Fibroblast of the conjunctiva (primary cell): Measurements from ENCODE around the gene IER5.
"Not testable (repeated sequence)": the region's sequence is repeated elsewhere in the genome, so short reads cannot be mapped to it uniquely, and the experiment has no call there.

Experiments
- DNase-seq: peaks from one replicate; pipeline ENCODE4 v3.0.0-alpha.2; 2010; ENCODE audit warnings: low read depth

Gene IER5

GRCh38 chr1:181088079-181089016, at the start of gene IER5:
Gene IER5, plus strand, starts transcription at chr1:181088700. Its CDS starts 203 bp downstream, at chr1:181088903.
- DNase-seq, result peak; percentile 93

DNA sequence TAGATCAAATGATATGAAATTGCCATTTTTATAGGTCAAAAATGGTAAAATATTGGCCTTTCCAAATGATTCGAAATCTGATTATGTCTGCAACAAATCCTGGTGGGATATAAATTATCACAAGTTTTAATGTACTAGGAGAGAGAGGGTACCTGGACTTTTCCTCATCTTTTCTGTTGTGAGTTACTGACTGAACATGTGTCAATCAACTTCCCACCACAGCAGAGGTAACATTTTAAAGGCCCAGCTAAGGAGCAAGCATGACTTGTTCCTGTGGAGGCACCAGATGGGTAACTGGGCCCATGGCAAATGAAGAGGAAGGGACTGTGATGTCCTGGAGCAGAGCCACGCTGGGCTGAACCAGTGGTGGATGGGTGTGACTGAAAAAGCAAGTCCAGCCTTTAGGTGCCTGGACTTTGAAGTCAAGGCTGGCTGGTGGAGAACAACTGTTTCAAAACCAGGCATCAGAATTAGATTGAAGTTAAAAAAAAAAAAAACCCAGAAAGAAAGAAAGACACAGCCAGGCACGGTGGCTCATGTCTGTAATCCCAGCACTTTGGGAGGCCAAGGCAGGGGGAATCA, 48.1 kb upstream of the IER5 start:
- DNase-seq, result no peak

GRCh38 chr1:181043025-181043888, 45.2 kb upstream of the IER5 start:
- no peak for DNase-seq

GRCh38 chr1:181044449-181044966, 44.0 kb upstream of the IER5 start:
- DNase-seq, result no peak

- DNase-seq, result not testable (repeated sequence)
These were observed 42.6 kb upstream of the IER5 start for GRCh38 chr1:181045946-181046345.

DNA sequence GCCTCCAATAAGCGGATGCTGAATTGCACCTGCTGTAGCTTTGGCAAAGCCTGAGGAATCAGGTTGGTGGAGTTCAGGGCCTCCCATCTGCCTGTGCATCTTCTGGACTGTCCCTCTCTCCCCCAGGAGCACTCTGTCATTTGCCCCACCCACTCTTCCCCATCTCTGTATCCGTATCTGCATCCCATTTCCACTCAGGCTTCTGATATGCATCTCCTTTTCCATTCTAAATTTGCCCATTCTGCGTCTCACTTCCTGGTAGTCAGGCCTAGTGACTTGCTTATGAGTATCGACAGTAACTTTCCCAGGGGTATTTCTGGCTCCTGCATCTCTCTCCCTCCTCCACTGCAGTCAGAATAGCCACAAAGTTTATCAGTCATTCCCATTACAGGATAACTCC, 39.1 kb upstream of the IER5 start:
- no peak for DNase-seq

DNA sequence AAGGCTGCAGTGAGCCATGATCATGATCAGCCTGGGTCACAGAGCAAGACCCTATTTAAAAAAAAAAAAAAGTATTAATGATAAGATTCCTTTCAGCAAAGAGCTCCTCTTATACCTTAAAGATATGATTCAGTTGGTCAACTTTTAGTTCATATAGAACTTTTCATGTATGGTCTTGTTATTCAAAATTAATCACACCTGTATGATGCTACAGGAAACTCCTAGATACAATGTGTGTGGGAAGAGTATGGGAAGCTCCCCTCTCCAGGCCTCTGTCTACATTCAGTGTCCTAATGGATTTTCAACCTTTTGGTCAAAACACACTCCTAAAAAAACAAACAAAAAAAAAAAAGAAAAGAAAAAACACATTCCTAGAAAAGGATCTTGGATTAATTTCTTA, 37.6 kb upstream of the IER5 start:
- no peak for DNase-seq

GRCh38 chr1:181056560-181056959, 31.9 kb upstream of the IER5 start:
- no peak for DNase-seq

DNA sequence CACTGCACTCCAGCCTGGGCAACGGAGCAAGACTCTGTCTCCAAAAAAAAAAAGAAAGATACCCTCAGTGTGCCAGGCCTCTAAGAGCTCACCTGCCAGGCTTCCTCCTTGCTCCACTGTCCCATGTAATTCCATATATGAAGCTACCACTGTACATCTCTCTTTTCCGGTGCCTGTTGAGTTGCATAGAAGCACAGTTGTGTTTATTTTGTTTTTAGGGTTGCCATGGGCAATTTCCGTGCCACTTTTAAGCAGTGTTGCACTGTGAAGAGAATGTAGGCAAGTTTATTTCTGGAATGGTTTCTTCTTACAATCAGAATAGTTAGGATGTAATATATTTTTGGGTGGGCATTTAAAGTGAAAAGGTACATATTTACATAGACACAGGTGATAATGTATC, 31.4 kb upstream of the IER5 start:
- DNase-seq, result no peak

GRCh38 chr1:181059435-181059834, 29.1 kb upstream of the IER5 start:
- no peak for DNase-seq

GRCh38 chr1:181060066-181060465, 28.4 kb upstream of the IER5 start:
- no peak for DNase-seq

DNA sequence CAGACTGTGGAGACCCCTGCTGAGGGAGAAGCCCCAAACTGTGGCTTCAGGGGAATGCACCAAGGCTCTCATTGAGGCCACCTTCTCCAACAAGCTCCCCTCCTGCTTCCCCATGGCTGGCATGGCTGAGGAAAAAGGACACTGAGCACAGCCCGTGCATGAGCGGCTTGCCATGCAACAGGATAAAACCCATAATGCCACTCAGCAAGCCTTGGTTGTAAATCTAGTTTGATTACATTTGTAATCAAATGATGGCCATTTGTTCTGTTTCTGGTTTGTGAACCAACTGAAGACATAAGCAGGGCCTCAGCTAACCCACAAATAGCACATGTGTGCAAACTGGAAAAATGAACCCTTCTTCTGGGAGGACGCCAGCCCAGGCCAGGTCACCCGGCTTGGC, 27.6 kb upstream of the IER5 start:
- not testable (repeated sequence) for DNase-seq

- no peak for DNase-seq
These were observed 27.0 kb upstream of the IER5 start for GRCh38 chr1:181061487-181061886.

DNA sequence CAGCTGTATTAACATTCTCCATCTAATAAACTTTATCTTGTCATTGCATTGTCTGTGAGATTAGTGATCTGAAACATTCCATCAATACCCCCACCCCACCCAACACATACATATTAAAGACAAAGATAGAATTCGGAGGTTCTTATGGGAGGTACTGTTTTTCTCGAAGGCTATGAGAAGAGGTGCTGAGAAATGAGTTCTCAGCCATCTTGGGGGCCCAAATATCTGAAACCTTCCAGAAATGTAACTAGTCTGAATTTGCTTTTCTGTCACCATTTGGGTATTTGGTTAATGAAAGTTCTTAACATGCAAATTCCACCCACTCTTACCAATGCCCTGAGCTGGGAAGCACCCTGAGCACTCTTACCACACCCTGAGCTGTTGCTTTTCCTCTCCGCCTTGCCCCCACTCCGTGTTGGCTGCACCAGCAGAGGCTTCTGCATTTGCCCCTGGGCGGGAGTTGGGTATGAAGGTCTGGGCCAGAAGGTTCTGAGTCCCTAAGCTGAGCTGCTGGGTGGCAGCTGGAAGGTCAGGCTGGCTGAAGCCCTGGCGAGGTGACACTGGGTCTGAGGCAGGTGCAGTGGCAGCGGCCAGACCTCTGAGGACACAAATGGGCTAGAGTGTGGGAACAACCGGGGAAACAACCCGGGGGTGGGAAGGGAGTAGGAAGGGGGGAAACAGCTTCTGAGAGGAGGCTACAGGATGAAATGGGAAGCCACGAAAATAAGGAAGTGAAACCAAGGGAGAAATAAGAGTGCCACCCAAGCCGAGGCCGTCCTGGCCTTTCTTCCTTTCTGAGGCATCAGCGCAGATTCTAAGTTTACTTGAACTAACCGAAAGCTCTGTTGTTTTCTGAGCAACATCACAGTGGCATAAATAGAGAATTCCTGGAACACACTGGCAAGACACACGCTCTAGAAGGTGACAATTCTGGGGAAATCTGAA, 26.3 kb upstream of the IER5 start:
- DNase-seq, result no peak

DNA sequence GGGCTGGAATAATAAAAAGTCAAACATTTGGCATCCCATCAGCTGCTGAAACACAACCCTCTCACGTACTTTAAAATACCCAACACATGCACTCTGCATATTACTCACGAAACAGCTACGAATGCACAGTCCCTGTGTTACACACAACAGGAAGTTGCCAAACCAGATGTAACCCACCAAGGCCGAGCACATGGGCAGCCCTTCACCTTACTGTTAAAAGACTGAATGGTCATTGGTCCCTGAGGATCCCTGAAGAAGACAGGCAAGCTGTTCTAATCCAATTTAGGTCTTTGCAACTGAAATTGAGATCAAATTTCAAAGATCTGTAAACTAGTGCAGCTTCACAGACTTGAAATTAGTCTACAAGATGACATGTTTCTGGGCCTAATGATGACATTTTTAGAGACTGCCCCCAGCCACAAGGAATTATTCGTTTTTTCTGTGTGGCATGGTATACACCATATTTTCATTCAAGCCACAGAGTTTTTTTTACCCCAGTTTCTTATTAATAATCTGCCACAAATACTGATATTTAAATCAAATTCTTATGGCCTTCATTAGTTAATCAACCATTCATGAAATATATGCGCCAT, 25.6 kb upstream of the IER5 start:
- no peak for DNase-seq

DNA sequence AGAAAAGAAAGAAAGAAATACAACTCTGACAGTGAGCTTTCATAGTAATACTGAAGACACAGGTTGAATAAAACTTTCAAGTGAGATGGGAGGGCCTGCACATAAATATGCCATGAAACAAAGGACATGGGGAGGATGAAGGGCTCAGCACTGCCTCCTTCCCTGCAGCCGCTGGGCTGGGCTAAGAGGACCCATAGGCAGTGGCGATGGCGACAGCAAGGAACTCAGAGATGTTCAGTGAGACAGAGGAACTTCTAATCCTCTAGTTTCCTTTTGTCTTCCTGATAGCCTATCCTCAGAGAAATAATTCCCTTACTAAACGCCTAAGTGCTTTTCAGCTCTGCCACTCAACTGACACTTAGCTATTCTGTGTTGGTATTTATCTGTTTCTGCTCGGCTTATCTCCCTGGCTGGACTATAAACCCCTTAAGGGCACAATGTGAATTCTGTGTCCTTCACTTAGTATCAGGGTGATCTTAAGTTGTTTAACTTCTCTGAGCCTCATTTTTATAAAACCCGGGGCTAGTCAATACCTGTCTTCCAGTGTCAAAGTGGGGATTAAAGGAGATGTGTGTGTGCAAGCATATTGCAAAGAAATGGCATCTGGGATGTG, 24.4 kb upstream of the IER5 start:
- DNase-seq, result no peak

DNA sequence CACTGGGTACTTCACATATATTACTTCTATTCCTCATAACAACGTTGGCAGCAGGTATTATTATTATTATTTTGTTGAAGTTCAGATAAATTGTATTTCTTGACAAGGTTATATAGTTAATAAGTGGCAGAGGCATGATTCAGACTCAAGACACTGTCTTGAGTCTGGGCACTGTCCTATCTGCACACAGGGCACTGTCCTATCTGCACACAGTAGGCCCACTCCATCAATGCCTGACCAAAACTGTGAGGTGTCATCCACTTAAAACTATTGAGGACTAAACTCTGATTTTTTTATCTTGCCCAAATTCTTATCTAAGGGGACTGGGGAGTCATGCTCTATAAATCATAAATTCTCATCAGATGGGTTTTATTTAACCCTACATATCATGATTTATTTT, 23.8 kb upstream of the IER5 start:
- no peak for DNase-seq

GRCh38 chr1:181073638-181074037, 14.9 kb upstream of the IER5 start:
- DNase-seq, result peak; percentile 47

DNA sequence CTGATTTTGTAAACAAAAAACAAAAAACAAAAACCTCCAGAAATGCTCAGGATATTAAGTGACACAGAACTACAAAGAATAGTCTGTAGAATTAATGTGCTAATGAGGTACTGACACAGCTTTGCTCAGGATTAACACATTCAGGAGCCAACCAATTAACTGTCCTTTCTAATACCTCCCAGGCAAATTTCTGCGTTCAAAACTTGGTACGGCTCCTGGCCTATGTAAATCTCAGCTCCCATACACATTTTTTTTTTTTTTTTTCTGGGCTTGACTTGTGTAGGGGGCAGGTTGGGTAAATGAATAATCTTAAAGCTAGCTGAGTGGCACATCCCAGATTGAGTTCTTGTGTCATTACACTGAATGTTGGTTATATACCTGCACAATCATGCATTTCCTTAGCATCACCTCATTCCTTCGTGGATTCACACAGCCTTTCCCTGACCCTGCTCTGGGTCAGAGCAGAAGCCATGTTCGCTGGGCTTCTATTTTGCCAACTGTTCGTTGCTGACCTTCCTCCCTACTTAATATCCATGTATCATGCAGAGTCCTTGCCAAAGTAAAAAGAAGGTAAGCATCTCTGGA, 12.6 kb upstream of the IER5 start:
- no peak for DNase-seq

GRCh38 chr1:181076852-181077251, 11.6 kb upstream of the IER5 start:
- DNase-seq, result no peak
